HEK293 (cell line): ENCODE data around the gene GLB1L2.

Source experiments
- CTCF ChIA-PET: fragments of 350-600 bp; formaldehyde crosslinking; extraction: SDS; loops from one replicate; lab custom pipeline; 2021; ENCODE audit warnings: antibody characterized with exemption; lab: Yijun Ruan, JAX
- POLR2A ChIA-PET: fragments of 300-600 bp; formaldehyde crosslinking; extraction: SDS; loops from one replicate; lab custom pipeline; 2020; ENCODE audit warnings: antibody characterized with exemption, inconsistent platforms; lab: Yijun Ruan, JAX
- H3K27ac ChIP-seq: fragments of 200-500 bp; sonication (Bioruptor generic); 2 replicates; pipeline ENCODE4 v1.5.1; 2014; ENCODE audit warnings: low read depth, low read length, control low read depth, inconsistent platforms; ENCODE audit errors: extremely low read depth
- H3K36me3 ChIP-seq, 2 experiments: fragments of 200-500 bp in 1 of 2; sonication (Bioruptor generic) in 1 of 2; 1 replicate in 1 of 2; 2 replicates in 1 of 2; pipeline ENCODE4 v1.5.1; 2014 to 2017; ENCODE audit warnings: inconsistent platforms in 2 of 2, low read length in 2 of 2; ENCODE audit not compliant: control insufficient read depth in 2 of 2, insufficient read depth in 1 of 2
- H3K4me1 ChIP-seq: fragments of 200-500 bp; sonication (Bioruptor generic); 2 replicates; pipeline ENCODE4 v1.5.1; 2014; ENCODE audit warnings: mild to moderate bottlenecking, low read length, inconsistent platforms; ENCODE audit not compliant: control insufficient read depth, insufficient read depth
- H3K4me3 ChIP-seq: 2 replicates; pipeline ENCODE4 v1.5.1; 2011; ENCODE audit warnings: low read depth, mild to moderate bottlenecking, control low read depth, low read length, moderate library complexity
- H3K9me3 ChIP-seq: fragments of 200-500 bp; sonication (Bioruptor generic); 2 replicates; pipeline ENCODE4 v1.5.1; 2014; ENCODE audit warnings: low read depth, low read length, inconsistent platforms; ENCODE audit not compliant: control insufficient read depth, insufficient read depth
- EGR2 ChIP-seq: fragments of 450-650 bp; formaldehyde crosslinking; IDR thresholded peaks from 2 replicates; pipeline ENCODE4 v1.5.1; 2016; ENCODE audit warnings: low read depth, missing biosample characterization, missing genetic modification characterization
- GLI4 ChIP-seq: fragments of 450-650 bp; formaldehyde crosslinking; IDR thresholded peaks from 2 replicates; pipeline ENCODE4 v1.5.1; 2016; ENCODE audit warnings: missing biosample characterization, missing genetic modification characterization
- OSR2 ChIP-seq: fragments of 450-650 bp; formaldehyde crosslinking; IDR thresholded peaks from 2 replicates; pipeline ENCODE4 v1.5.1; 2016; ENCODE audit warnings: missing biosample characterization, missing genetic modification characterization
- PRDM2 ChIP-seq: fragments of 450-650 bp; formaldehyde crosslinking; IDR thresholded peaks from 2 replicates; pipeline ENCODE4 v1.5.1; 2016; ENCODE audit warnings: missing biosample characterization, missing genetic modification characterization, borderline replicate concordance
- TSHZ1 ChIP-seq: fragments of 450-650 bp; formaldehyde crosslinking; IDR thresholded peaks from 2 replicates; pipeline ENCODE4 v1.5.1; 2016; ENCODE audit warnings: missing biosample characterization, missing genetic modification characterization, borderline replicate concordance
- ZNF132 ChIP-seq: fragments of 450-650 bp; formaldehyde crosslinking; IDR thresholded peaks from 2 replicates; pipeline ENCODE4 v1.5.1; 2017; ENCODE audit warnings: missing biosample characterization, missing genetic modification characterization, borderline replicate concordance
- ZNF248 ChIP-seq: fragments of 450-650 bp; formaldehyde crosslinking; IDR thresholded peaks from 2 replicates; pipeline ENCODE4 v1.5.1; 2017; ENCODE audit warnings: missing biosample characterization, missing genetic modification characterization
- ZNF266 ChIP-seq: fragments of 450-650 bp; formaldehyde crosslinking; IDR thresholded peaks from 2 replicates; pipeline ENCODE4 v1.5.1; 2016; ENCODE audit warnings: missing biosample characterization, missing genetic modification characterization, low read depth
- ZNF302 ChIP-seq: fragments of 450-650 bp; formaldehyde crosslinking; IDR thresholded peaks from 2 replicates; pipeline ENCODE4 v1.5.1; 2016; ENCODE audit warnings: missing biosample characterization, missing genetic modification characterization, low read depth
- ZNF394 ChIP-seq: fragments of 450-650 bp; formaldehyde crosslinking; IDR thresholded peaks from 2 replicates; pipeline ENCODE4 v1.5.1; 2016; ENCODE audit warnings: missing biosample characterization, missing genetic modification characterization, mild to moderate bottlenecking, moderate library complexity, borderline replicate concordance
- ZNF549 ChIP-seq: fragments of 450-650 bp; IDR thresholded peaks from 2 replicates; pipeline ENCODE4 v1.5.1; 2018; ENCODE audit warnings: missing biosample characterization, missing genetic modification characterization, mild to moderate bottlenecking, inconsistent platforms, moderate library complexity
- ZNF561 ChIP-seq: fragments of 450-650 bp; IDR thresholded peaks from 2 replicates; pipeline ENCODE4 v1.5.1; 2018; ENCODE audit warnings: missing biosample characterization, missing genetic modification characterization, borderline replicate concordance
- ZNF623 ChIP-seq: fragments of 450-650 bp; formaldehyde crosslinking; IDR thresholded peaks from 2 replicates; pipeline ENCODE4 v1.5.1; 2016; ENCODE audit warnings: missing biosample characterization, missing genetic modification characterization
- ZNF747 ChIP-seq: fragments of 450-650 bp; formaldehyde crosslinking; IDR thresholded peaks from 2 replicates; pipeline ENCODE4 v1.5.1; 2016; ENCODE audit warnings: missing biosample characterization, missing genetic modification characterization
- ZNF777 ChIP-seq: fragments of 450-650 bp; formaldehyde crosslinking; IDR thresholded peaks from 2 replicates; pipeline ENCODE4 v1.5.1; 2017; ENCODE audit warnings: missing biosample characterization, missing genetic modification characterization, borderline replicate concordance
- TF ChIP-seq, protein P1 (sequence below): fragments of 450-650 bp; formaldehyde crosslinking; IDR thresholded peaks from 2 replicates; pipeline ENCODE4 v1.5.1; 2016; ENCODE audit warnings: missing biosample characterization, missing genetic modification characterization

GLB1L2 gene

GRCh38 chr11:134361661-134362060 is 29.9 kb downstream of the GLB1L2 start:
- POLR2A ChIA-PET, result no interaction called here
- no peaks in the 10 kb centered on the region for H3K4me1 ChIP-seq

More at GRCh38 chr11:134361661-134362060, 29.9 kb downstream of the GLB1L2 start:
- Histone ChIP-seq H3K36me3 (peaks cover 0 to 12% of the 10 kb centered on the region in 2 experiments; a peak in 1 of 3 replicates), H3K9me3 (no peaks in the 10 kb centered on the region), H3K27ac (no peak overlapping the region), H3K4me3 (no peak overlapping the region)
- no peak for TF ChIP-seq ZNF248 (tag by site-specific recombination)
- TF ChIP-seq EGR2 (tag by site-specific recombination), result no peak
- no peak for TF ChIP-seq ZNF777 (tag by site-specific recombination)
- TF ChIP-seq ZNF266 (tag by site-specific recombination), result no peak
- no peak for TF ChIP-seq TSHZ1
- TF ChIP-seq PRDM2, result no peak
- TF ChIP-seq ZNF747 (tag by site-specific recombination), result no peak
- TF ChIP-seq ZNF561 (tag by site-specific recombination), result no peak
- TF ChIP-seq OSR2 (tag by site-specific recombination), result no peak
- TF ChIP-seq ZNF132 (tag by site-specific recombination), result no peak
- TF ChIP-seq ZNF302 (tag by site-specific recombination), result no peak
- TF ChIP-seq ZNF623 (tag by site-specific recombination), result no peak
- TF ChIP-seq ZNF549, result no peak
- TF ChIP-seq, protein P1, sequence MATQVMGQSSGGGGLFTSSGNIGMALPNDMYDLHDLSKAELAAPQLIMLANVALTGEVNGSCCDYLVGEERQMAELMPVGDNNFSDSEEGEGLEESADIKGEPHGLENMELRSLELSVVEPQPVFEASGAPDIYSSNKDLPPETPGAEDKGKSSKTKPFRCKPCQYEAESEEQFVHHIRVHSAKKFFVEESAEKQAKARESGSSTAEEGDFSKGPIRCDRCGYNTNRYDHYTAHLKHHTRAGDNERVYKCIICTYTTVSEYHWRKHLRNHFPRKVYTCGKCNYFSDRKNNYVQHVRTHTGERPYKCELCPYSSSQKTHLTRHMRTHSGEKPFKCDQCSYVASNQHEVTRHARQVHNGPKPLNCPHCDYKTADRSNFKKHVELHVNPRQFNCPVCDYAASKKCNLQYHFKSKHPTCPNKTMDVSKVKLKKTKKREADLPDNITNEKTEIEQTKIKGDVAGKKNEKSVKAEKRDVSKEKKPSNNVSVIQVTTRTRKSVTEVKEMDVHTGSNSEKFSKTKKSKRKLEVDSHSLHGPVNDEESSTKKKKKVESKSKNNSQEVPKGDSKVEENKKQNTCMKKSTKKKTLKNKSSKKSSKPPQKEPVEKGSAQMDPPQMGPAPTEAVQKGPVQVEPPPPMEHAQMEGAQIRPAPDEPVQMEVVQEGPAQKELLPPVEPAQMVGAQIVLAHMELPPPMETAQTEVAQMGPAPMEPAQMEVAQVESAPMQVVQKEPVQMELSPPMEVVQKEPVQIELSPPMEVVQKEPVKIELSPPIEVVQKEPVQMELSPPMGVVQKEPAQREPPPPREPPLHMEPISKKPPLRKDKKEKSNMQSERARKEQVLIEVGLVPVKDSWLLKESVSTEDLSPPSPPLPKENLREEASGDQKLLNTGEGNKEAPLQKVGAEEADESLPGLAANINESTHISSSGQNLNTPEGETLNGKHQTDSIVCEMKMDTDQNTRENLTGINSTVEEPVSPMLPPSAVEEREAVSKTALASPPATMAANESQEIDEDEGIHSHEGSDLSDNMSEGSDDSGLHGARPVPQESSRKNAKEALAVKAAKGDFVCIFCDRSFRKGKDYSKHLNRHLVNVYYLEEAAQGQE (tag by site-specific recombination), result no peak
- TF ChIP-seq ZNF394 (tag by site-specific recombination), result no peak
- no peak for TF ChIP-seq GLI4
- CTCF ChIA-PET, result no interaction called here
